Measurements from ENCODE around the gene ZNF521. TPM values are rescaled to one million over a fixed set of nuclear protein-coding genes. Genes with fewer than 3 reads are reported as not detected.

The ZNF521 gene
- total and polyA plus RNA-seq, 2 of the 13 experiments (the other 11 are each of a cell fraction or from before 2014, with no cell fraction given) = 0.02 TPM; not detected in 1

- POLR2A ChIA-PET = no interaction called here
- no peaks in the 10 kb centered on the region for H3K9me3 ChIP-seq (ENCODE audit: low read length)
- no TSS peak for BruUV-seq (replicated peaks)
- no peak overlapping the region for H2AFZ ChIP-seq (ENCODE audit: low read length)
- no peak overlapping the region for H3K4me3 ChIP-seq (replicated peaks in 1 of 3; ENCODE audit: insufficient read depth in 1 of 3, low read depth in 2 of 3, low read length in 3 of 3)
- FAIRE-seq (no peak), DNase-seq (ENCODE audit: low spot score) (no peak), ATAC-seq (no peak)
- H3K27ac ChIP-seq (ENCODE audit: extremely low read length, insufficient read depth, low read length) = no peak overlapping the region
- in situ Hi-C loops (cut with HindIII; ENCODE audit: extremely low pct_ligation_motif_present, low pct_unique_long_range_greater_than_20kb) = no loop called here
- WGBS (ENCODE audit: low lambda C conversion rate) = 62% methylated on average over 10 of the region's 10 CpGs
- CTCF ChIA-PET (ENCODE audit: low intra/inter-chr PET ratio, low total read pairs) = no interaction called here
- no peaks in the 10 kb centered on the region for H3K36me3 ChIP-seq (replicated peaks in 1 of 2; ENCODE audit: control insufficient read depth in 1 of 2, insufficient read depth in 2 of 2, low read length in 2 of 2)
- no peaks in the 10 kb centered on the region for H3K79me2 ChIP-seq (ENCODE audit: insufficient read depth, low read length)
- 0 out of 5 replicates have a peak, but pooled peaks cover 0 to 2% of the 10 kb centered on the region in 2 experiments for H3K27me3 ChIP-seq (ENCODE audit: control insufficient read depth in 1 of 2, insufficient read depth in 2 of 2, low read length in 2 of 2)
- no peaks in the 10 kb centered on the region for H4K20me1 ChIP-seq (ENCODE audit: insufficient read depth, low read length)
- H3K9ac ChIP-seq (ENCODE audit: insufficient read depth, low read depth, low read length) = no peak overlapping the region
- no peak overlapping the region for H3K4me2 ChIP-seq (ENCODE audit: low read depth, low read length)
- intact Hi-C loops (cut with micrococcal nuclease; ENCODE audit: unreplicated experiment) = no loop called here
- no peaks in the 10 kb centered on the region for H3K4me1 ChIP-seq (ENCODE audit: insufficient read depth, low read length)
- TF ChIP-seq MTA1 (CRISPR knock-in tag; IDR thresholded peaks at IDR 0.05; ENCODE audit: borderline replicate concordance) = no peak
- no peak for TF ChIP-seq ZBTB20 (CRISPR knock-in tag; IDR thresholded peaks at IDR 0.05; ENCODE audit: borderline replicate concordance, low read depth)
- TF ChIP-seq KDM6A (CRISPR knock-in tag; IDR thresholded peaks at IDR 0.05; ENCODE audit: low read depth) = no peak
- no peak for TF ChIP-seq GABPA (IDR thresholded peaks at IDR 0.05; ENCODE audit: low read depth, low read length)
- TF ChIP-seq GABPA (CRISPR knock-in tag; IDR thresholded peaks at IDR 0.05; ENCODE audit: low read depth) = no peak
- TF ChIP-seq TRAFD1 (CRISPR knock-in tag; IDR thresholded peaks at IDR 0.05; ENCODE audit: borderline replicate concordance) = no peak
- TF ChIP-seq RFXAP (CRISPR knock-in tag; IDR thresholded peaks at IDR 0.05; ENCODE audit: borderline replicate concordance) = no peak
- no peak for TF ChIP-seq ZBED4 (CRISPR knock-in tag; IDR thresholded peaks at IDR 0.05; ENCODE audit: borderline replicate concordance)
- no peak for TF ChIP-seq CEBPZ (IDR thresholded peaks at IDR 0.05; ENCODE audit: low read length)
- no peak for TF ChIP-seq PHB2 (IDR thresholded peaks at IDR 0.05; ENCODE audit: partially characterized antibody)
- no peak for TF ChIP-seq FOXJ3 (CRISPR knock-in tag; IDR thresholded peaks at IDR 0.05; ENCODE audit: borderline replicate concordance)
- TF ChIP-seq, protein P1, sequence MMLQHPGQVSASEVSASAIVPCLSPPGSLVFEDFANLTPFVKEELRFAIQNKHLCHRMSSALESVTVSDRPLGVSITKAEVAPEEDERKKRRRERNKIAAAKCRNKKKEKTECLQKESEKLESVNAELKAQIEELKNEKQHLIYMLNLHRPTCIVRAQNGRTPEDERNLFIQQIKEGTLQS (CRISPR knock-in tag; IDR thresholded peaks at IDR 0.05) = no peak
- no peak for TF ChIP-seq HNRNPUL1 (IDR thresholded peaks at IDR 0.05; ENCODE audit: low read depth, low read length)
- TF ChIP-seq ARID2 (CRISPR knock-in tag; IDR thresholded peaks at IDR 0.05; ENCODE audit: borderline replicate concordance) = no peak
Measured at GRCh38 chr18:25284861-25285550, 67.0 kb downstream of the ZNF521 start.
